ENCODE measurements around the gene FAM193A.

FAM193A gene

GRCh38 chr4:2742823-2743517 lies 206.5 kb downstream of the FAM193A start:
- Histone ChIP-seq H3K4me2 (ENCODE audit: low read depth, low read length, poor library complexity, severe bottlenecking) (no peak overlapping the region), H3K4me3 (ENCODE audit: insufficient read depth, low read length, poor library complexity, severe bottlenecking) (no peak overlapping the region), H3F3A (ENCODE audit: insufficient read depth) (no peaks in the 10 kb centered on the region), H2AFZ (ENCODE audit: low read depth, low read length, severe bottlenecking) (no peak overlapping the region), H3K9me2 (replicated peaks; ENCODE audit: insufficient read depth, low read length) (no peaks in the 10 kb centered on the region), H3K27ac (ENCODE audit: low read depth, low read length) (no peak overlapping the region), H3K9me3 (ENCODE audit: insufficient read depth, low read length) (no peaks in the 10 kb centered on the region), H3K9ac (ENCODE audit: low read length) (no peak overlapping the region), H3K36me3 (ENCODE audit: low read length) (no peaks in the 10 kb centered on the region), H4K20me1 (ENCODE audit: low read depth, low read length) (no peaks in the 10 kb centered on the region), H3K79me2 (ENCODE audit: insufficient read depth, low read length) (no peaks in the 10 kb centered on the region), H3K27me3 (ENCODE audit: low read length) (no peaks in the 10 kb centered on the region)
- TF ChIP-seq EZH2phosphoT487 (conservative IDR thresholded peaks at IDR 0.05; ENCODE audit: low read length) (no peak), CTCF (IDR thresholded peaks at IDR 0.05; ENCODE audit: insufficient read depth, low read length, poor library complexity, severe bottlenecking) (no peak)

GRCh38 chr4:2743518-2744445 lies 207.3 kb downstream of the FAM193A start:
- Histone ChIP-seq H4K20me1 (ENCODE audit: low read depth, low read length) (no peaks in the 10 kb centered on the region), H3K27me3 (ENCODE audit: low read length) (no peaks in the 10 kb centered on the region), H3K4me3 (ENCODE audit: insufficient read depth, low read length, poor library complexity, severe bottlenecking) (no peak overlapping the region), H2AFZ (ENCODE audit: low read depth, low read length, severe bottlenecking) (no peak overlapping the region), H3K79me2 (ENCODE audit: insufficient read depth, low read length) (0 out of 2 replicates have a peak, but pooled peaks cover under 1% of the 10 kb centered on the region), H3K36me3 (ENCODE audit: low read length) (no peaks in the 10 kb centered on the region), H3K4me2 (ENCODE audit: low read depth, low read length, poor library complexity, severe bottlenecking) (no peak overlapping the region), H3K9me3 (ENCODE audit: insufficient read depth, low read length) (no peaks in the 10 kb centered on the region), H3K9me2 (replicated peaks; ENCODE audit: insufficient read depth, low read length) (no peaks in the 10 kb centered on the region), H3F3A (ENCODE audit: insufficient read depth) (no peaks in the 10 kb centered on the region), H3K27ac (ENCODE audit: low read depth, low read length) (no peak overlapping the region), H3K9ac (ENCODE audit: low read length) (no peak overlapping the region)
- no peak for TF ChIP-seq EZH2phosphoT487 (conservative IDR thresholded peaks at IDR 0.05; ENCODE audit: low read length)
- no peak for TF ChIP-seq CTCF (IDR thresholded peaks at IDR 0.05; ENCODE audit: insufficient read depth, low read length, poor library complexity, severe bottlenecking)

- Histone ChIP-seq H3K36me3 (ENCODE audit: low read length) (no peaks in the 10 kb centered on the region), H3K9ac (ENCODE audit: low read length) (no peak overlapping the region), H3K27ac (ENCODE audit: low read depth, low read length) (no peak overlapping the region), H3K4me3 (ENCODE audit: insufficient read depth, low read length, poor library complexity, severe bottlenecking) (no peak overlapping the region), H4K20me1 (ENCODE audit: low read depth, low read length) (no peaks in the 10 kb centered on the region), H3K79me2 (ENCODE audit: insufficient read depth, low read length) (0 out of 2 replicates have a peak, but pooled peaks cover 10% of the 10 kb centered on the region), H3F3A (ENCODE audit: insufficient read depth) (no peaks in the 10 kb centered on the region), H3K9me2 (replicated peaks; ENCODE audit: insufficient read depth, low read length) (no peaks in the 10 kb centered on the region), H3K27me3 (ENCODE audit: low read length) (no peaks in the 10 kb centered on the region), H3K9me3 (ENCODE audit: insufficient read depth, low read length) (no peaks in the 10 kb centered on the region), H2AFZ (ENCODE audit: low read depth, low read length, severe bottlenecking) (no peak overlapping the region), H3K4me2 (ENCODE audit: low read depth, low read length, poor library complexity, severe bottlenecking) (no peak overlapping the region)
- no peak for TF ChIP-seq EZH2phosphoT487 (conservative IDR thresholded peaks at IDR 0.05; ENCODE audit: low read length)
- no peak for TF ChIP-seq CTCF (IDR thresholded peaks at IDR 0.05; ENCODE audit: insufficient read depth, low read length, poor library complexity, severe bottlenecking)
These were observed 208.3 kb downstream of the FAM193A start for GRCh38 chr4:2744576-2745270.

Data from SU-DHL-6 (cell line).